GM12865 (cell line): ENCODE results near the gene JMJD1C.

ENCODE experiments used
- DNase-seq: peaks from one replicate; pipeline ENCODE4 v3.0.0; 2010; ENCODE audit warnings: low read depth
- H3K4me3 ChIP-seq: 2 replicates; pipeline ENCODE4 v1.5.1; 2011; ENCODE audit warnings: mild to moderate bottlenecking, low read depth, low read length, control low read depth
- TF ChIP-seq, protein P1 (sequence below): IDR thresholded peaks from 2 replicates; pipeline ENCODE4 v1.5.1; 2011; ENCODE audit warnings: low read length, control low read depth, low read depth, inconsistent platforms; ENCODE audit not compliant: insufficient read depth; ENCODE audit errors: missing control alignments

The JMJD1C gene

DNA sequence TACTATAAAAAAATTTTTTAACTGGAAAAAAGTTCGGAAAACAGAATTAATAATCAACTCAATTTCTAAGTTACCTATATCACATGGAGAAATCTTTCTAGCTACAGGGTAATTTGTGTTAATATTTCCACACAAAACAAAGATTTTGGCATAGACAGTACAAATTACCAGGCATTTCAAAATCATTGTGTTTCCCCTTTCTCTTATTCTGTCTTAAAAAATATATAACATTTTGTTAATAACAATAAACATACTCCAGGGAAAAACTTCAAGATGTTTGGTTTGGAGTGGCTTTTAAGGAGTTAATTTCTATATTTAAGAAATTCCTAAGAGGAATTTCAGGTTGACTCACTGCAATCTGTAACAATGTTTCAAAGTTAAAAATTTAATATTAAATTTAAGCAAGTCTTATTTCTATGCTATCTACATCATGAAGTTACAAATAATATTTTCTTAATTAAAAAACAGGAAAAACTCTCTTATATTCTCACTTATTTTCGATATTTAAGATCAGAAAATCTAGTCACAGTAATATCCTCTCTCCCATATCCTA, 200.0 kb downstream of the JMJD1C start:
- TF ChIP-seq, protein P1, sequence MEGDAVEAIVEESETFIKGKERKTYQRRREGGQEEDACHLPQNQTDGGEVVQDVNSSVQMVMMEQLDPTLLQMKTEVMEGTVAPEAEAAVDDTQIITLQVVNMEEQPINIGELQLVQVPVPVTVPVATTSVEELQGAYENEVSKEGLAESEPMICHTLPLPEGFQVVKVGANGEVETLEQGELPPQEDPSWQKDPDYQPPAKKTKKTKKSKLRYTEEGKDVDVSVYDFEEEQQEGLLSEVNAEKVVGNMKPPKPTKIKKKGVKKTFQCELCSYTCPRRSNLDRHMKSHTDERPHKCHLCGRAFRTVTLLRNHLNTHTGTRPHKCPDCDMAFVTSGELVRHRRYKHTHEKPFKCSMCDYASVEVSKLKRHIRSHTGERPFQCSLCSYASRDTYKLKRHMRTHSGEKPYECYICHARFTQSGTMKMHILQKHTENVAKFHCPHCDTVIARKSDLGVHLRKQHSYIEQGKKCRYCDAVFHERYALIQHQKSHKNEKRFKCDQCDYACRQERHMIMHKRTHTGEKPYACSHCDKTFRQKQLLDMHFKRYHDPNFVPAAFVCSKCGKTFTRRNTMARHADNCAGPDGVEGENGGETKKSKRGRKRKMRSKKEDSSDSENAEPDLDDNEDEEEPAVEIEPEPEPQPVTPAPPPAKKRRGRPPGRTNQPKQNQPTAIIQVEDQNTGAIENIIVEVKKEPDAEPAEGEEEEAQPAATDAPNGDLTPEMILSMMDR, result no peak
- peak overlapping the region; percentile 60 for H3K4me3 ChIP-seq
- DNase-seq, result no peak

DNA sequence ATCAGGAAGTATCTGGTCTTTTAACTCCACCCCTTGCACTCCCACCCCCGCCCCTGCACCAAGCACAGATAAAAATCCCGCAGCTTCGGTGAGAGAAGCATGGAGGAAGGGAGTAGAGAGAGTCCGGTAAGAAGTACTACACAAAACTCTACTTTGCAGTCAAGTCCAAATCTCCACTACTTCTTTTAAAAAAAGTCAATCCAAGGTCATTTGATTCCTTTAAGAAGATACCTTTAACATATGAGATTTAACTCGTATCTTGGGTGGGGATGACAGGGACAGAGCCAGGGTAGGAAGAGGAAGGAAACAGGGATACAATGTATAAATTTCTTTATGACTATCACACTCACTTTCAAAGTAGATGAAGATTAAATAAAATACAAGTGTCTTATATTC, 200.6 kb downstream of the JMJD1C start:
- peak overlapping the region; percentile 60 for H3K4me3 ChIP-seq
- peak; percentile 75 for DNase-seq
- TF ChIP-seq, protein P1, result no peak

DNA sequence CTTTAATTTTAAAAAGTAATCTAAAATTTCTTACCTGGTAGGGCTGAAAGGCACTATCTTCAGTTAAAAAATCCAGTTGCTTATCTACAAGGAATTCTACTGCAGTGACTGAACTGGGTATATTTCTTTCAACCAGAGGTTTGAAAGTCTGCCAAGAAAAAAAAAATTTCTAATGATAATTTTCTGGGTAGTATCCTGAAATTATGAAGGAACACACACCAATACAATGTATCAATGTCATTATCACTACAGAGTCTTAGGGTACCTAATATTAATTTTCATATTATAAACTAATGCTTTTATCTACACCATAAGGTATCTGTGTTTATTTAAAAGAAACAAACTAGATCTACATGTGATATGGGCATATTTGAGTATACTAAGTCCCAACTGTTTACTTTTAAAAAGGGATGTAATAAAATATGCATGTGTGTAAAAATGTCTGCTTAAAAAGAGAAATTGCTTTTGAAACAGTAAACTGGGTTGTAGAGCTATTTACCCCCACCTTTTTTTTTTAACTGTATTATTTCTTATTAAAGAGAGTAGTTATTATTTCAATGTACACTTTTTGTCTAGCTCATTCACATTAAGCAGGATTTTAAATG, 201.1 kb downstream of the JMJD1C start:
- TF ChIP-seq, protein P1, result no peak
- H3K4me3 ChIP-seq, result peak overlapping the region; percentile 60
- DNase-seq, result no peak

DNA sequence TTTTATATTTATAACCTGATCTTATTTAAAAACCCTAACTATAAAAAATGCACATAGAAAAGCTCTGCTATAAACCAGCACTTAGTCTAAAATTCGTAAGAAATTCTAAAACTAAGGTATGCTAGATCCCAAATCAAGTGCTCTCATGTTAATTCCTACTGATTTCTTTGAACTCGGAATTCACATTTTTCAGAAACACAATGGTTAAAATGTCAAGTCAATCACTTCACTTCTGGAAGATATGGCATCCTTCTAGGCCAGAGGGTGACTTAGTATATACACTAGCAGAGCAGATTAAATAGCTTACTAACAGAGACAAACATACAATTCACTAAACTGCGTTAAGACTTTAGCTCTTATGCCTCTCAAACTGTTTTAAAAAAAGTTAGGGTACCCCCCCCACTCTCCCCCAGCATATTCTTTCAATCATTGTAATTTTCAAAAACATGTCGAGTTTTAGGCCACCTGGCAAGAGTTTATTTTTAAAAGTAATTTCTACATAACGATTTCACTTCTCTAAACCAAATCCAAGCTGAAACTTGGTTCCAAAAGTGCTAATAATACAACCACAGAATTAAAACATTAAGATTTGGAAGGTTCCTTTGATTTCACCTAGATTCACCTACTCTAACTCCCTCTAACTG, 203.2 kb downstream of the JMJD1C start:
- peak; percentile 27 for DNase-seq
- TF ChIP-seq, protein P1, result no peak
- H3K4me3 ChIP-seq, result peak overlapping the region; percentile 49

DNA sequence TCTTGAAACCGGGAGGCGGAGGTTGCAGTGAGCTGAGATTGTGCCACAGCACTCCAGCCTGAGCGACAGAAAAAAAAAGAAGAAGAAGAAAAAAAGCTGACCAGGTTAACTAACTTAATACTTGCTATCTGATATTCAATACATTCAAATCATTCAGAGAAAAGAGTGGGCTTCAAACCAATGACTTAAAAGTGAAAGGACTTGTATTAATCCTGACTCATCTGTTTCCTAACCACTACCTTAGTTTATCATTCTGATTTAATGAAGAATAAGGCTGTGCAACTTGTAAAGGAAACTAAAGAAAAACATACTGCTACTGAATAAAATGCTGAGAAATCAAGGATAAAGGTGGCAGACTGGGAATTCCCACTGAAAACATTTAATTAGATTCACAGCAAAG, 204.3 kb downstream of the JMJD1C start:
- peak; percentile 51 for DNase-seq
- peak overlapping the region; percentile 49 for H3K4me3 ChIP-seq
- TF ChIP-seq, protein P1, result no peak

DNA sequence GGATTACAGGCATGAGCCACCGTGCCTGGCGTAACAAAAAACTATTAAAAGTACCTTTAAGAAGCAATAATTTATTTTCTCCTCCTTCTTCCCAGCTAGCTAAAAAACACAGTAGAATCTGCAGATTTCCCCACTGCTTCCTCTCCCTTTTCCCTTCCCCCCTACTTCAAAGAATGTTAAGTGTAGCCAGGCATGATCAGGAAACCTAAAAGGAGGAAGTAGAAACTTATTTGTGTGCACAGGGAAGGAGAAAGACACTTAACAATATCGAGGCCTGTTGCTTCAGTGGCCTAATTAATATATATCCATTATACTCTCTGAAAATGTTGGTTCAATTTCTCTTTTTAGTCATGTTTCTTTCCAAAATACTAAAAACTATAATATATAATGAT, 204.9 kb downstream of the JMJD1C start:
- TF ChIP-seq, protein P1, result no peak
- peak overlapping the region; percentile 49 for H3K4me3 ChIP-seq
- peak; percentile 48 for DNase-seq
